ENCODE results near the gene RHBDD3. TPM values are rescaled to one million over a fixed set of nuclear protein-coding genes. Genes with fewer than 3 reads are reported as not detected.

The RHBDD3 gene
- total RNA-seq, 1 experiment from 2014 or later = 35.8 TPM

DNA sequence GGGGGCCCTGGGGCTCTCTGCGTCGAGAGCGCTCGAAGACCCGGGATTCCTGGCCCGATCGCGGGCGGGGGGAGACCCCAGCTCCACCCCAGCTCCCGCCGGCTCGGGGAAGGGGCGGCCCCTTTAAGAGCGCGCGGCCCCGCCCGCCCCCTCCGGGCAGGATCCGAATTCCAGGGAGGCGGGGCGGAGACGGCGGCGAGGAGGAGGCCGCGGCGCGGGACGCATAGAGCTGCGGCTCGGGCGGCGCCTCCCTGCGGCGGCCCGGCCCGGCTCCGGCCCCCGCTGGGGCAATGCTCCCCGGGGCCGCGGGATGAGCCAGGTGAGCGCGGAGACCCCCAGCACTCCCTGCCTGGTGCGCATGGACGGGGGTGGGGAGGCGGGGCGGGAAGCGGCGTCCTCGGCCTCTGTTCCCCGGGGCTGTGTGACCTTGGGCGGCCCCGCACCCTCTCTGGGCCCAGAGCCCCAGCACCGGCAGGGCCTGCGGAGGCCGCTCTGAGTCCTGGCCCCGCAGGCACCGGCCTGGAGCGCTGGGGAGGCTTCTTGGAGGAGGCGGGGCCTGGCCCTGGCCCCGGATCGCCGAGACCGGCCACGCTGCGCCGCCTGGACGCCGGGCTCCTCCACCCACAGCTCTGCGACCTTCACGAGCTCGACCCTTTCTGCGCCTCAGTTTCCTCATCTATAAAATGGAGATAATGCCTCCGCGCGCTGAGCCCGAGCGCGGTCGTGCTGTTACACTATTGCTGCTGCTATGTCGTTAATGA lies 39.2 kb upstream of the RHBDD3 start:
- DNase-seq (ENCODE audit: low read depth) = peak; percentile 73

GRCh38 chr22:29306175-29306834 lies 38.5 kb upstream of the RHBDD3 start, which contains the start of gene GAS2L1:
GAS2L1 (plus strand) TSS chr22:29306650; CDS start chr22:29308106, 1,456 bp downstream.
- DNase-seq (ENCODE audit: low read depth) = peak; percentile 82

DNA sequence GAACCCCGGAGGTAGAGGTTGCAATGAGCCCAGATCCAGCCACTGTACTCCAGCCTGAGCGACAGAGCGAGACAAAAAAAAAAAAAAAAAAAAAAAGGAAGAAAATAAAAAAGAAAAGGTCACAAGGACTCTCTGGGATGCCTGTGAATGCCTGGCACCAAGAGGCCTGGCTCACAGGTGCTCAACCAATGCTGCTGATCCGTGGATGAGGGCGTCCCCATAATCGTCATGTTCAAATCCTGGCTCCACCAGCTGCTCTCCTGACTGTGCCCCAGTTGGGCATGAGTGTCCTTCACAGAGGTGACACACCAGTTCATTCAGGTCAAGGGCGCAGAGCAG lies 38.0 kb upstream of the RHBDD3 start:
- no peak for DNase-seq (ENCODE audit: low read depth)

DNA sequence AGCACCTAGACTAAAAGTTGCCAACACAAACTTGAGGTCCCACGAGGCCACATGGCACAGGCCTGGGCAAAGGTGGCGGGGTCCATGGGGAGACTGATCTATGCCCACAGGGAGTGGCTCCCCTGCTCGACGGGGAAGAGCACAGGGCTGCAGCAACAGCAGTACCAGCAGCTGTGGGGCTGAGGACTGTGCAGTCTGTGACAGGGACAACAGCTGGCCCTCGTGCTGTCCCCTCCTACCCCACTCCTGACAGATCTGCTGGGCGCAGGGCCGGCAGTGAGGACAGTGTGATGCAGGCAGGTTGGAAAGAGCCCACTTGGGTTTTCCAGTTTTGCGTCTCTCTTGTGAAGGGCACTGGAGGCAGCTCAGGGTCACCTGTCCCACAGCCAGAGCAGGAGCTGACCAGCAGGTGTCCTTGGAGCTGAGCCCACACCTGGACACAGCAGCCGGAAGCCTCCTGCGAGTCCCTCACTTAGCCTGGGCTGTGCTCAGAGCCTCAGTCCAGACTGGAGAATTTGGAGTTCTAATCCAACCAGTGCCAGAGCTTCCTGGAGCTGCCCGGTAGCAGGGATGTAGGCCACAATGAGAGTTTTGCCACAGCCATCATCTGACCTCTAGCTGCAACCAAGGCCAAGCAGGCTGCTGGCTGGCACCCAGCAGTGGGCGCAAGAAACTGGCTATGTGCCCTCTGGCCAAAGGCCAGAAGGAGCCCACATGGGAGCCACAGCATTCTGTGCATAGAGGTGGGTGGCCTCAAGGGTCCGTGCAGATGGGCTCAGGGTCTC lies 35.1 kb upstream of the RHBDD3 start:
- DNase-seq (ENCODE audit: low read depth) = no peak

DNA sequence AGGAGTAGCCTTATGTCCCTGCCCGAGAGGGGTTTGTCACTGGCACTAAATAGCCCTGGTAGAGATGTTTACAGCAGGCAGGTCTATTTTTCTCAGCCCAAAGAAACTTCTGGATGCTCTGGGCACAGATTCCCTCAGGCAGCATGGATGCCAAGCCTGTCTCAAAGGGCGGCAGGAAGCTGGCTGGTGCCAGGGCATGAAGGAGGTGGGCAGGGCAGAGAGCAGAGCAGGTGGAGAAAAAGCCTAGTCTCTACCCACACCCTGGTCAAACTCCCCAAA lies 34.6 kb upstream of the RHBDD3 start:
- no peak for DNase-seq (ENCODE audit: low read depth)

DNA sequence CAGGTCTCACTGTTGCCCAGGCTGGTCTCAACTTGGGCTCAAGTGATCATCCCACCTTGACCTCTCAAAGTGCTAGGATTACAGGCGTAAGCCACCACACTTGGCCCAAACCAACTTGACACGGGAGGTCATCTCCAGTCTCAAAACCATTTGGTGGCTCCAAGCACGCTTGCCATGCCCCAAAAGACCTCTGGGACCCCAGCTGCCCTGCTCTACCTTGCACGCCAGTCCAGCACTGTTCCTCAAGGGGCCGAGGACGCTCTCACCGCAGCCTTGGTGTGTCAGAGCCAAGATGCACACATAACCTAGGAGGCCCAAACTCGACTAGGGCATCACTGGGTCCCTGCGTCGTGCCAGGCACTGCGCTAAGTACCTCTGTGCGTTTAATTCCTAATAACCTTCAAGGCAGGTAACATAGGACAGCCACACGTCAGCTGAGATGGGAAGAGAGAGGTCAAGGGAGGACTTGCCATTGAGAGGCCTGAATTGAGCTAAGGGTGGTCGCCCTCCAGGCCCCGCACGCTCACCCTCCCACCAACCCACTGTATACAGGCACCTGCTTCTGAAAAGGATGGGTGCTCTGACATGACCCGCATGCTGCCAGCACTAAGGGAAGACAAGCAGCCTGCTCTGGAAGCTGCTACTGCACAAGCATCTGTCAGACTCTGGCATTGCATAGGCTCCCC lies 34.1 kb upstream of the RHBDD3 start:
- DNase-seq (ENCODE audit: low read depth) = no peak

GRCh38 chr22:29300807-29301601 lies 33.2 kb upstream of the RHBDD3 start:
- no peak for DNase-seq (ENCODE audit: low read depth)

DNA sequence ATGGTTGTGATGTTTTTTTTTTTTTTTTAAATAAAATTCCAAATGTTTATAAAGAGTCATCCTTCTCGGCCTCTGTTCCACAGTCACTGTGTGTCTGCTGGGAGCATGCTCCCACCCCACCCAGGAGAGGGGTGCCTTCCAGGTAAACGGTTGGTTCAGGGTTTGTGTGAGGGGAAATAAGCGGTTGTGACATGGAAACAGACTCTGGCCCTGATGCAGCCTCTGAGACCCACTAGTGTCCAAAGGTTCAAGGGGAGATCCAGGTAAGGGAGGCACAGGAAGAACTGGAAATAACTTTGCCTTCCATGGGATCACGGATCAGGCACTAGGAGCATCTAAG lies 32.7 kb upstream of the RHBDD3 start:
- DNase-seq (ENCODE audit: low read depth) = no peak

DNA sequence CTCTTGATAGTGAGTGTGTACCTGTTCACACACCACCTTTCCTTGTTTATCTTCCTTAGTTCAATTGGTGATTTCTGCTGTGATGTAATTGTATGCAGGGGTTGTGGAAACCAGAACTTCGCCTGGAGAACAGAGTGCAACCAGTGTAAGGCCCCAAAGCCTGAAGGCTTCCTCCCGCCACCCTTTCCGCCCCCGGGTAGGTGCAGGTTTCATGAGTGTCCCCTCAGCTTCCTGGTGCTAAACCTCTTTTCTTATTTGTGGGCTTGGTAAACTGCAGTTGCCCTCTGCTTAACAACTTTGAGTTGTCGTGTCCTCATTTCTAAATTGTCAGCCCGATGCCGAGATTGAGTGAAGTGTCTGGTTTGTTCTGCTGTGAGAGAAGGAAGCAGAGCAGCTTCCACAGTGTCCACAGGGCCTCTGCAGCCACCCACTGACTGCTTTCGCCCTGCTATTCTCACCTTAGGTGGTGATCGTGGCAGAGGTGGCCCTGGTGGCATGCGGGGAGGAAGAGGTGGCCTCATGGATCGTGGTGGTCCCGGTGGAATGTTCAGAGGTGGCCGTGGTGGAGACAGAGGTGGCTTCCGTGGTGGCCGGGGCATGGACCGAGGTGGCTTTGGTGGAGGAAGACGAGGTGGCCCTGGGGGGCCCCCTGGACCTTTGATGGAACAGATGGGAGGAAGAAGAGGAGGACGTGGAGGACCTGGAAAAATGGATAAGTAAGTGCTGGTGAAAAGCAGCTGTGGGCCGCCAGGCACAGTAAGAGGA lies 31.5 kb upstream of the RHBDD3 start:
- no peak for DNase-seq (ENCODE audit: low read depth)

DNA sequence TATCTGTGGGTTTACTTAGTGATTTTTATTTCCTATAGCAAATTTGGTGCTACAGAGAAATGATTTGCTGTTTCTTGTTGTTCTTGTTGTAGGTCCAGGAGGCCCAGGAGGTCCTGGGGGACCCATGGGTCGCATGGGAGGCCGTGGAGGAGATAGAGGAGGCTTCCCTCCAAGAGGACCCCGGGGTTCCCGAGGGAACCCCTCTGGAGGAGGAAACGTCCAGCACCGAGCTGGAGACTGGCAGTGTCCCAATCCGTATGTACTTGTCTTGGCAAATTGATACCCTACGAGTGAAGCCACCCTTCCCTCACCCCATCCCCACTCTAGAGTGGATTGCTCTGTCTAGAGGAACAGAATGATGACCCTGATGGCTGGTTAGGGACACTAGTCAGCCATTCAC lies 30.9 kb upstream of the RHBDD3 start:
- DNase-seq (ENCODE audit: low read depth) = no peak

- no peak for DNase-seq (ENCODE audit: low read depth)
Measured at GRCh38 chr22:29292379-29292778, 24.6 kb upstream of the RHBDD3 start.

DNA sequence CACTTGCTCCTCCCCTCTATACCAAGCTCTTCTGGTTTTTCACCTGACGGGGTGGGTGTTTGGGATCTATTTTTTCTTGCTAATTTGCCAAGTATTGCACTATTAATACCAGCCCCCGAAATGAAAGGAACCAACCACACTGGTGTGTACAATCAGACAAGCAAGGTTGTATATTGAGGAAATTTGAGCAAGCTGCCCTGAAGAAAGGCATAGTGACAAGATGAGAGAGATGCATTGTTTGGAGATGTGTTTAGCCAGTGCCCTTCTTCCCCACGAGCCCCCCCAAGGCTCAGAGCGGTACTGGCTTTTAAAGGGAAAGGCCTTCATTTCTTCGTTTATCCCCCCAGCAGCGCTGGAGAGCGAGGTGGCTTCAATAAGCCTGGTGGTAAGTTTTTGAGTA lies 23.4 kb upstream of the RHBDD3 start:
- no peak for DNase-seq (ENCODE audit: low read depth)

GRCh38 chr22:29290061-29290460 lies 22.3 kb upstream of the RHBDD3 start:
- DNase-seq (ENCODE audit: low read depth) = no peak

GRCh38 chr22:29288837-29289236 lies 21.1 kb upstream of the RHBDD3 start:
- no peak for DNase-seq (ENCODE audit: low read depth)

- no peak for DNase-seq (ENCODE audit: low read depth)
Measured at GRCh38 chr22:29284196-29284595, 16.4 kb upstream of the RHBDD3 start.

DNA sequence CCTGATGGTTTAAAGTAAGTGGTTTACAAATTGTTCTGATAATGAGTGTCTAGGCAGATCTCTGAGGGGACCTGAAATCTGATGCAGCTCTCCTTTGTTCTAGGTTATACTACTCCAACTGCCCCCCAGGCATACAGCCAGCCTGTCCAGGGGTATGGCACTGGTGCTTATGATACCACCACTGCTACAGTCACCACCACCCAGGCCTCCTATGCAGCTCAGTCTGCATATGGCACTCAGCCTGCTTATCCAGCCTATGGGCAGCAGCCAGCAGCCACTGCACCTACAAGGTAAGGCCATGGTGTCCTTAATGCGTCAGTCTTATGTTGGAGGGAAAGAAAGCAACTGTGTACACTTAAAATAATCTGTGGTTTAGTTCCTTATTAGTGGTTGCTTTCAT lies 10.1 kb upstream of the RHBDD3 start:
- DNase-seq (ENCODE audit: low read depth) = no peak

DNA sequence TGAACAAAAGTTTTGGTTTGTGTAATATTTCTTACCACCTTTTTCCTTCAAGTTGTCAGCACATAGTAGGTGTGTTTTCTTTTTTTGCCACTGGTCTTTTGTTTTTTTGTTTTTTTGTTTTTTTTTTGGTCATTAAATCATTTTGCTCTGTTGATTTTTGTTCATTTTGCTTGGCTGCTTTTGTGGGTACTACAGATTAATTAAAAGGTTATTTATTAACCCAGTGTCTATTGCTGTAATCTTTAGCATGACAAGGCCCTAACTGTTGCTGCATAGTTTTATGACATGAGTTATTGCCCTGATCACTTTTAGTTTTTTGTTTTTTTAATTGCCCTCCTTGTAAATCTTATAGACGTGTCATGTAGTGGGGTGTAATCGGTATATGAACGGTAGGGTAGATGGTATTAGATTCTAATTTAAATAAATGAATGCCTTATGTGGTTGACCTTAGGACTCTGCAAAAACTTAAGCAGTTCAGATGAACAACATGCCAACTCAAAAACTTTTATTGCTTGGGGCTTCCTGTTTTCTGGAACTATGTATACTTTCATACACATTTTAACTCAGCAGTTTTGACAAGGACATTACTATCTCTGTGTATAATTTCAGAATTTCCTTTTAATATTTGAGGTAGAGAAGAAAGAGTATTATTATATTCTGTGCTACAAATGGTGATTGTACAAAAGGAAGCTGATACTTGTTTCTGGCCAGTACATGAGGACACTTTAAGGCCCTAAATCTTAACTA lies 8.2 kb upstream of the RHBDD3 start:
- no peak for DNase-seq (ENCODE audit: low read depth)

GRCh38 chr22:29275167-29275566 lies 7.4 kb upstream of the RHBDD3 start:
- no peak for DNase-seq (ENCODE audit: low read depth)

DNA sequence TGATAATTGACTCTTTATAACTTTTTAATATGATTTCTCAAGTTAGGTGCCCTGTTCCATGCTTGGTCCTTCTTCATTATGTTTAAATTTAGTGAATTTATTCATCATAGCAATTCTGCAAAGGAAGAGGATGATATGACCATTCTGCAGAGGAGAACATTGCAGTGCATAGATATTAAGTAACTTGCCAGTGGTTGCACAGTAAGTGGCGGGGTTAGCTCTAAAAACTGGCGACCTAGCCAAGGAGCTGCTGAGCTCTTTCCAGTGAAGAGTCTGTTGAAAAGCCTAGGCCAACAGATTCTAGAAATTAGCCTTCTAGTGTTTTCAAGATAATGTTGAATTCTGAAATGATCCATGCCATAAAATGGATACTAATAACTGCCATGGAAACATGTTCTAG lies 4.8 kb upstream of the RHBDD3 start:
- DNase-seq (ENCODE audit: low read depth) = no peak
